Measurements from ENCODE around the gene GUCY1B1. TPM values are rescaled to one million over a fixed set of nuclear protein-coding genes. Genes with fewer than 3 reads are reported as not detected.

GUCY1B1 gene
- polyA plus RNA-seq, 3 donors, result 0.60 to 0.89 (median 0.72) TPM

DNA sequence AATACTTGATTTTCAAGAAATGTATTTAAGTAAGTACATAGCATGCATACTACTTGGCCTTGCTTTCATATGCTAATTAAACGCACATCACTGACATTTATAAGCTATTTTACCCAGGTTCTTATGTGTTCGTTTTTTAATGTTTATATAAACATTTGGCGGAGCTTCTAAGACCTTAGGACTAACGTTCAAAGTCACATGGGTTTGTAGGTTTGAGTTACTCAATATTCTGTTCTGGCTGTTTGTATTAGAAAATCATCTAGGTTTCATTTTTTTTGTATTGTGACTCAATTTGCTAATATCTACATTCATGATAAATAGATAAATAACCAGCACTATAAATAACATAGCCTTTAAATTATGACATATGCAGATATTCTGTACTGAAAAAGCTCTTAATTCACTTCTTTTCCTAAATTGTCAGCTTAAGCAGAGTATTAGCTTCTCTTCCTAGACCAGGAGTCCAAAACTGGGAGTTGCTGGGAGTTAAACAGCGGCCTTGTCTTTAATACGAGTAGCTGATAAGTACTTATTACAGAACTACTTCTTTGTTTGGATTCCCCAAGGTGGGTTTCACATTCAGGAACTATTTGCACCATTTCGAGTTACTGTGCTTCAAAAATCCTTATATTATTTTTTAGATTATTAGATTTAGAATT, 42.0 kb downstream of the GUCY1B1 start:
- H2AFZ ChIP-seq (ENCODE audit: insufficient read depth, low read depth, low read length, poor library complexity, severe bottlenecking), result no peak overlapping the region
- H3K27ac Mint-ChIP-seq, result no peak overlapping the region
- H3K9me3 ChIP-seq (replicated peaks in 1 of 2; ENCODE audit: control insufficient read depth in 1 of 2, insufficient read depth in 1 of 2, low read length in 2 of 2), result no peaks in the 10 kb centered on the region
- no peak overlapping the region for H3K4me3 ChIP-seq (replicated peaks in 1 of 3; ENCODE audit: low read depth in 2 of 3, low read length in 3 of 3)
- H3K27ac ChIP-seq (ENCODE audit: low read depth in 1 of 2, low read length in 2 of 2), result no peak overlapping the region
- no peak for DNase-seq
- no peak overlapping the region for H3K4me2 ChIP-seq (replicated peaks; ENCODE audit: extremely low read depth, low read length, poor library complexity, severe bottlenecking)
- no peak overlapping the region for H3K9ac ChIP-seq (ENCODE audit: insufficient read depth, low read length, poor library complexity, severe bottlenecking)
- WGBS (ENCODE audit: insufficient coverage), result no CpG with 5 or more reads among the region's 7 CpGs
- peaks cover 0 to 2% (median 0%) of the 10 kb centered on the region in 3 donors for H3K27me3 Mint-ChIP-seq (ENCODE audit: low read depth in 3 of 3)
- H3K27me3 ChIP-seq (ENCODE audit: control insufficient read depth in 2 of 2, insufficient read depth in 2 of 2, low read length in 2 of 2), result no peaks in the 10 kb centered on the region
- H4K20me1 ChIP-seq (ENCODE audit: insufficient read depth, low read length), result no peaks in the 10 kb centered on the region
- no peaks in the 10 kb centered on the region for H3K36me3 ChIP-seq (replicated peaks in 1 of 2; ENCODE audit: control insufficient read depth in 1 of 2, insufficient read depth in 2 of 2, low read length in 2 of 2)
- H3K9me3 Mint-ChIP-seq, result no peaks in the 10 kb centered on the region
- no peak overlapping the region for H3K4me3 Mint-ChIP-seq
- no peaks in the 10 kb centered on the region for H3K79me2 ChIP-seq (ENCODE audit: insufficient read depth, low read length)
- no peaks in the 10 kb centered on the region for H3K36me3 Mint-ChIP-seq
- no peaks in the 10 kb centered on the region for H3K4me1 ChIP-seq (ENCODE audit: control insufficient read depth in 1 of 2, insufficient read depth in 2 of 2, low read length in 2 of 2)
- no peak for TF ChIP-seq CTCF (IDR thresholded peaks at IDR 0.05)
- no peaks in the 10 kb centered on the region for H3K4me1 Mint-ChIP-seq
- intact Hi-C loops (cut with micrococcal nuclease), result no loop called here

- Histone ChIP-seq H3K79me2 (ENCODE audit: insufficient read depth, low read length) (no peaks in the 10 kb centered on the region), H3K4me1 (ENCODE audit: control insufficient read depth in 1 of 2, insufficient read depth in 2 of 2, low read length in 2 of 2) (no peaks in the 10 kb centered on the region), H3K9ac (ENCODE audit: insufficient read depth, low read length, poor library complexity, severe bottlenecking) (no peak overlapping the region), H3K36me3 (replicated peaks in 1 of 2; ENCODE audit: control insufficient read depth in 1 of 2, insufficient read depth in 2 of 2, low read length in 2 of 2) (no peaks in the 10 kb centered on the region), H3K4me3 (replicated peaks in 1 of 3; ENCODE audit: low read depth in 2 of 3, low read length in 3 of 3) (no peak overlapping the region), H3K4me2 (replicated peaks; ENCODE audit: extremely low read depth, low read length, poor library complexity, severe bottlenecking) (no peak overlapping the region), H3K27ac (ENCODE audit: low read depth in 1 of 2, low read length in 2 of 2) (no peak overlapping the region), H3K9me3 (replicated peaks in 1 of 2; ENCODE audit: control insufficient read depth in 1 of 2, insufficient read depth in 1 of 2, low read length in 2 of 2) (no peaks in the 10 kb centered on the region), H3K27me3 (ENCODE audit: control insufficient read depth in 2 of 2, insufficient read depth in 2 of 2, low read length in 2 of 2) (no peaks in the 10 kb centered on the region), H4K20me1 (ENCODE audit: insufficient read depth, low read length) (no peaks in the 10 kb centered on the region), H2AFZ (ENCODE audit: insufficient read depth, low read depth, low read length, poor library complexity, severe bottlenecking) (no peak overlapping the region)
- no peaks in the 10 kb centered on the region for H3K27me3 Mint-ChIP-seq (ENCODE audit: low read depth in 3 of 3)
- H3K9me3 Mint-ChIP-seq, result no peaks in the 10 kb centered on the region
- no peak for TF ChIP-seq CTCF (IDR thresholded peaks at IDR 0.05)
- intact Hi-C loops (cut with micrococcal nuclease), result no loop called here
- no peak overlapping the region for H3K4me3 Mint-ChIP-seq
- H3K36me3 Mint-ChIP-seq, result no peaks in the 10 kb centered on the region
- no peak for DNase-seq
- no peak overlapping the region for H3K27ac Mint-ChIP-seq
- H3K4me1 Mint-ChIP-seq, result no peaks in the 10 kb centered on the region
- WGBS (ENCODE audit: insufficient coverage), result 90% methylated on average over 5 of the region's 9 CpGs
These were observed 43.6 kb downstream of the GUCY1B1 start for GRCh38 chr4:155802190-155802959.

All from CD14-positive monocyte (primary cell).